HFFc6 (cell line): ENCODE measurements around the gene SPRED1. TPM values are rescaled to one million over a fixed set of nuclear protein-coding genes. Genes with fewer than 3 reads are reported as not detected.

Source experiments
- DNase-seq: peaks from one replicate; pipeline ENCODE4 v3.0.0-alpha.2; 2018
- H3K27ac Mint-ChIP-seq: 2 replicates; pipeline ENCODE4 v1.8.0; 2020; ENCODE audit warnings: mild to moderate bottlenecking, mixed read lengths
- H3K27me3 Mint-ChIP-seq: 2 replicates; pipeline ENCODE4 v1.8.0; 2021; ENCODE audit warnings: mild to moderate bottlenecking, moderate library complexity, mixed read lengths; ENCODE audit not compliant: insufficient read depth
- H3K36me3 Mint-ChIP-seq: 2 replicates; pipeline ENCODE4 v1.8.0; 2021; ENCODE audit warnings: low read depth, mixed read lengths
- H3K4me1 Mint-ChIP-seq: 2 replicates; pipeline ENCODE4 v1.8.0; 2020; ENCODE audit warnings: low read depth, mixed read lengths
- H3K4me3 Mint-ChIP-seq: 2 replicates; pipeline ENCODE4 v1.8.0; 2020; ENCODE audit warnings: mild to moderate bottlenecking, moderate library complexity, mixed read lengths
- H3K9me3 Mint-ChIP-seq: 2 replicates; pipeline ENCODE4 v1.8.0; 2020; ENCODE audit warnings: mild to moderate bottlenecking, mixed read lengths
- total RNA-seq, 6 experiments: library from RNA; stranded (reverse); fragmentation: NEBNext Ultra II Directional; extraction: Animal tissue kit (Norgen Biotek cat#: 25700); gene quantifications; 2 replicates in 1 of 6; 3 replicates in 5 of 6; pipeline ENCODE4 v1.2.3, GENCODE V29; 2021
- TF ChIP-seq, protein P1 (sequence below): fragments of 200-600 bp; sonication (generic); IDR thresholded peaks from 2 replicates; pipeline ENCODE4 v1.5.0; 2021; ENCODE audit warnings: antibody characterized with exemption, mild to moderate bottlenecking

SPRED1 gene
- total RNA-seq, 6 experiments from 2014 or later: 39.9 to 46.0 (median 41.7) TPM

DNA sequence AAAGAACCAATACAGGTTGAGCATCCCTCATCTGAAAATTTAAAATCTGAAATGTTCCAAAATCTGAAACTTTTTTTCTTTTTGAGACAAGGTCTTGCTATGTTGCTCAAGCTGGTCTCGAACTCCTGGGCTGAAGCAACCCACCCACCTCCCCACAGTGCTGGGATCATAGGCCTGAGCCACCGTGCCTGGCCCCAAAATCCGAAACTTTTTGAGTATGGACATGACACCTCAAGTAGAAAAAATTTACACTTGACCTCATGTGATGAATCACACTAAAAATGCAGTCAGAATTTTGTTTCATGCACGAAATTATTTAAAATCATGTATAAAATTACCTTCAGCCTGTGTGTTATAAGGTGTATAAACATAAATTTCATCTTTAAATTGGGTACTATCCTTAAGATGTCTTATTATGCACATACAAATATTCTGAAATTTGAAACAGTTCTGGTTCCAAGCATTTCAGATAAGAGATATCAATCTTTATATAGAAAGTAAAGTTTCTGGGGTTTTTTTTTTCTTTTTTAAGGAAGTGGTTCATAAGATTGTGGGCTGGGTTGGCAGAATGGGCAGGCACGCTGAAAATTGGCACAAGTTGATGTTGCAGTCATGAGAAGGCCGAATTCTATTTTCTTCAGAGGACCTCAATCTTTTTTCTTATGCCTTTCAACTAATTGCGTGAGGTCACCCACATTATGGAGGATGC lies 72.5 kb downstream of the SPRED1 start:
- no peaks in the 10 kb centered on the region for H3K27me3 Mint-ChIP-seq
- no peak overlapping the region for H3K27ac Mint-ChIP-seq
- no peak for DNase-seq
- no peak overlapping the region for H3K4me3 Mint-ChIP-seq
- no peaks in the 10 kb centered on the region for H3K9me3 Mint-ChIP-seq
- TF ChIP-seq, protein P1, sequence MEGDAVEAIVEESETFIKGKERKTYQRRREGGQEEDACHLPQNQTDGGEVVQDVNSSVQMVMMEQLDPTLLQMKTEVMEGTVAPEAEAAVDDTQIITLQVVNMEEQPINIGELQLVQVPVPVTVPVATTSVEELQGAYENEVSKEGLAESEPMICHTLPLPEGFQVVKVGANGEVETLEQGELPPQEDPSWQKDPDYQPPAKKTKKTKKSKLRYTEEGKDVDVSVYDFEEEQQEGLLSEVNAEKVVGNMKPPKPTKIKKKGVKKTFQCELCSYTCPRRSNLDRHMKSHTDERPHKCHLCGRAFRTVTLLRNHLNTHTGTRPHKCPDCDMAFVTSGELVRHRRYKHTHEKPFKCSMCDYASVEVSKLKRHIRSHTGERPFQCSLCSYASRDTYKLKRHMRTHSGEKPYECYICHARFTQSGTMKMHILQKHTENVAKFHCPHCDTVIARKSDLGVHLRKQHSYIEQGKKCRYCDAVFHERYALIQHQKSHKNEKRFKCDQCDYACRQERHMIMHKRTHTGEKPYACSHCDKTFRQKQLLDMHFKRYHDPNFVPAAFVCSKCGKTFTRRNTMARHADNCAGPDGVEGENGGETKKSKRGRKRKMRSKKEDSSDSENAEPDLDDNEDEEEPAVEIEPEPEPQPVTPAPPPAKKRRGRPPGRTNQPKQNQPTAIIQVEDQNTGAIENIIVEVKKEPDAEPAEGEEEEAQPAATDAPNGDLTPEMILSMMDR: no peak
- H3K4me1 Mint-ChIP-seq: peaks cover 27% of the 10 kb centered on the region
- peaks cover 47% of the 10 kb centered on the region for H3K36me3 Mint-ChIP-seq

DNA sequence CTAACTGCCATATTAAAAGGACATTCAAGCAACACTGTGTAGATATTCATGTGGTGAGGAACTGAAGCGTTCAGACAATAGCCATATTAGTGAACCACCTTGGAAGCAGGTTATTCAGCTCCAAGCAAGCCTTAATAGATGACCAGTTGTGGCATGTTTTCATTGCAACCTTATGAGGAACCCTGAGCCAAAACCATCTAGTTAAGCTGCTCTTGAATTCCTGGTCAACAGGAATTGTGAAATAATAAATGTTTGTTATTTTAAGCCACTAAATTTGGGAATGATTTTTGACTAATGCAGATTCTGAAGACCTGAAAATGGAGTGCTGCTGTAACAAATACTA lies 73.0 kb downstream of the SPRED1 start:
- H3K27me3 Mint-ChIP-seq: no peaks in the 10 kb centered on the region
- no peak overlapping the region for H3K4me3 Mint-ChIP-seq
- TF ChIP-seq, protein P1: no peak
- no peak overlapping the region; the same call in 1 of the 2 replicates for H3K27ac Mint-ChIP-seq
- peaks cover 47% of the 10 kb centered on the region for H3K36me3 Mint-ChIP-seq
- no peaks in the 10 kb centered on the region for H3K9me3 Mint-ChIP-seq
- H3K4me1 Mint-ChIP-seq: peaks cover 21% of the 10 kb centered on the region
- DNase-seq: no peak

DNA sequence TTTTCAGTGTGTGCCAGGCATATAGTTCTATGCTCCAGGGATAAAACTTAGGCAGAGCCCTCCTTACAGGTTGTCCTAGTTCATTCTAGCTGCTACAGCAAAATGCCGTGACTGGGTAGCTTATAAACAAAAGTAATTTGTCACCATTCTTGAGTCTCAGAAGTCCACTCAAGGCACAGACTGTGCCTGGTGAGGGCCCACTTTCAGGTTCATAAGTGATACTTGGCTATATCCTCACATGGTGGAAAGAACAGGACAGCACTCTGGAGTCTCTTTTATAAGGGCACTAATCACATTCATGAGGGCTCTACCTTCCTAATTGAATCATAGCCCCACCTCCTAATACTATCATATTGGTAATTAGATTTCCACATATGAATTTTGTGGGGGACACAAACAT lies 80.1 kb downstream of the SPRED1 start:
- no peaks in the 10 kb centered on the region for H3K27me3 Mint-ChIP-seq
- H3K4me3 Mint-ChIP-seq: no peak overlapping the region
- TF ChIP-seq, protein P1: no peak
- peaks cover 11% of the 10 kb centered on the region for H3K36me3 Mint-ChIP-seq
- peaks cover 4% of the 10 kb centered on the region; the same call in 1 of the 2 replicates for H3K4me1 Mint-ChIP-seq
- H3K27ac Mint-ChIP-seq: no peak overlapping the region
- H3K9me3 Mint-ChIP-seq: no peaks in the 10 kb centered on the region
- DNase-seq: no peak

DNA sequence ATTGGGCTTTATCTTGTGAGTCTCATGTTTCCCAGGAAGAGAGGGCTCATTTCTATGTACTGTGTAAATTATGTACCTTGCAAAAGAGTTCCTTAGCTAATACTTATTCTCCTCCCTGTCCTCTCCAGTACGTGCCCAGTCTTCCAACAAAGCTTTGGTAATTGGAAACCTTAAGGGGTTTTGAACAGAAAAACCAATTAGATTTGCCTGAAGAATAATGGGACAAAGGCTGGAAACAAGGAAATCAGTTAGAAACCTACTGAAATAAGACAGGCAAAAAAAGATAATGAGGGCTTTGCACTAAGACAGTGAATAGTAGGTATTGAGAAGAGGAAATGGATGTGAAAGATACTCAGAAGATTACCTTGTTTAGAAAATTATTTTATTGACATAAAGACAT lies 82.5 kb downstream of the SPRED1 start:
- Mint-ChIP-seq H3K4me3 (no peak overlapping the region), H3K27ac (no peak overlapping the region), H3K27me3 (no peaks in the 10 kb centered on the region), H3K4me1 (no peaks in the 10 kb centered on the region), H3K9me3 (no peaks in the 10 kb centered on the region), H3K36me3 (peaks cover 12% of the 10 kb centered on the region)
- no peak for DNase-seq
- TF ChIP-seq, protein P1: no peak

DNA sequence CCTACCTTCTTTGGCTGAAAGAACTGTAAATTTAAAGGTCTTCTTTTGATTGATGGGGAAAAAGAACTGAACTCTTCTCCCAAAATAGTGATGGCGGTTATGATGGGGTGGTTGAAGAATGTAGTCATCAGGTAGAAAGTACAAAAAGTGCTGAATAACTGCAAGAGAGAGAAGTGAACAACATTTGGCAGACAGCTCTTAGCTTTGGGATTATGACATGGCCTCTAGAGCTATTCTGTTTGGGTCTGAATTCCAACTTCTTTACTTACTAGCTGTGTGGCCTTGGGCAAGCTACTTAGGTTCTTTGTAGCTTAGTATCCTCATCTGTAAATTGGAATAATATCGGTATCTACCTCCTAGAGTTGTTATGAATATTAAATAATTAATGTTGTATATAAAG lies 91.7 kb downstream of the SPRED1 start:
- Mint-ChIP-seq H3K4me1 (peaks cover 42% of the 10 kb centered on the region), H3K27me3 (peaks cover 2% of the 10 kb centered on the region; the same call in 1 of the 2 replicates), H3K27ac (no peak overlapping the region), H3K36me3 (peaks cover 56% of the 10 kb centered on the region), H3K4me3 (no peak overlapping the region), H3K9me3 (no peaks in the 10 kb centered on the region)
- no peak for DNase-seq
- TF ChIP-seq, protein P1: no peak
